Measurements from ENCODE around the gene CMIP. TPM values are rescaled to one million over a fixed set of nuclear protein-coding genes. Genes with fewer than 3 reads are reported as not detected.
A peak's percentile ranks its signal among the peaks of the same experiment; 100 is the strongest.

CMIP gene
- total RNA-seq, 5 donors from 2014 or later (not counting 1 experiment from before 2014, with no cell fraction given) = 39.8 to 55.9 (median 42.6) TPM

DNA sequence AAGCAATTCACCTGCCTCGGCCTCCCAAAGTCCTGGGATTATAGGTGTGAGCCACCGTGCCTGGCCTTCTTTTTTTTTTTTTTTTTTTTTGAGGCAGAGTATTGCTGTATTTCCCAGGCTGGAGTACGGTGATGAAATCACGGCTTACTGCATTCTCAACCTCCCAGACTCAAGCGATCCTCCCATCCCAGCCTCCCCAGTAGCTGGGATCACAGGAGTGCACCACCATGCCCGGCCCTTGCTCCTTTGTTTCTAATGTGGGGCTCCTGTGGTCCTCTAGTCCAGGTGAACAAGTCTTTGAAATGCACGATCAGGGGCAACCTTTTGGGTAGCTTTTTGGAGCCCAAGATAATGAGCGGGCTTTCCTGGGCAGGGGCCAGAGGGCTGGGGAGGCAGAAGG, 23.2 kb downstream of the CMIP start:
- H3K27me3 ChIP-seq (replicated peaks in 1 of 2; ENCODE audit: control insufficient read depth in 2 of 2, extremely low read depth in 1 of 2, insufficient read depth in 2 of 2, low read length in 1 of 2) = no peaks in the 10 kb centered on the region
- H3K9me3 Mint-ChIP-seq = no peaks in the 10 kb centered on the region
- ChIA-PET POLR2A (no interaction called here), CTCF (no interaction called here)
- ATAC-seq (replicated peaks in 1 of 4) (no peak), DNase-seq (no peak)
- WGBS (ENCODE audit: insufficient coverage) = 95% methylated on average over 2 of the region's 8 CpGs
- no peaks in the 10 kb centered on the region for H3K9me3 ChIP-seq
- H3K4me3 ChIP-seq (ENCODE audit: control insufficient read depth in 1 of 2, extremely low read depth in 1 of 2, low read length in 1 of 2) = no peak overlapping the region
- H3K27ac ChIP-seq (ENCODE audit: low read length) = no peak overlapping the region
- peaks cover 1 to 7% of the 10 kb centered on the region in 2 donors for H3K36me3 ChIP-seq (ENCODE audit: control insufficient read depth in 2 of 2, extremely low read depth in 1 of 2, insufficient read depth in 1 of 2, low read length in 1 of 2)
- no peaks in the 10 kb centered on the region for H3K27me3 Mint-ChIP-seq
- peak overlapping the region; percentile 95 to 98 for H3K27ac Mint-ChIP-seq
- H3K4me3 Mint-ChIP-seq = peak overlapping the region in 1 of 3 donors; percentile 89
- peaks cover 47 to 69% of the 10 kb centered on the region in 2 experiments for H3K4me1 ChIP-seq (ENCODE audit: control insufficient read depth in 1 of 2, extremely low read depth in 1 of 2, insufficient read depth in 2 of 2, low read length in 2 of 2)
- peaks cover 7% of the 10 kb centered on the region for H3K36me3 Mint-ChIP-seq
- H3K4me1 Mint-ChIP-seq = peaks cover 82 to 88% (median 85%) of the 10 kb centered on the region in 3 donors

GRCh38 chr16:81468269-81468902, 23.8 kb downstream of the CMIP start:
- H3K4me3 Mint-ChIP-seq = peak overlapping the region in 2 of 3 donors; percentile 13 to 89
- ATAC-seq (replicated peaks in 1 of 4) = no peak
- peak overlapping the region; percentile 95 to 98 for H3K27ac Mint-ChIP-seq
- H3K27me3 Mint-ChIP-seq = no peaks in the 10 kb centered on the region
- no peak for DNase-seq
- peaks cover 7% of the 10 kb centered on the region for H3K36me3 Mint-ChIP-seq
- Histone ChIP-seq H3K4me1 (ENCODE audit: control insufficient read depth in 1 of 2, extremely low read depth in 1 of 2, insufficient read depth in 2 of 2, low read length in 2 of 2) (peaks cover 47 to 73% of the 10 kb centered on the region in 2 experiments), H3K9me3 (no peaks in the 10 kb centered on the region), H3K27ac (ENCODE audit: low read length) (peak overlapping the region; percentile 76), H3K36me3 (ENCODE audit: control insufficient read depth in 2 of 2, extremely low read depth in 1 of 2, insufficient read depth in 1 of 2, low read length in 1 of 2) (peaks cover 5 to 6% of the 10 kb centered on the region in 2 donors), H3K4me3 (ENCODE audit: control insufficient read depth in 1 of 2, extremely low read depth in 1 of 2, low read length in 1 of 2) (no peak overlapping the region), H3K27me3 (replicated peaks in 1 of 2; ENCODE audit: control insufficient read depth in 2 of 2, extremely low read depth in 1 of 2, insufficient read depth in 2 of 2, low read length in 1 of 2) (no peaks in the 10 kb centered on the region)
- peaks cover 86 to 89% (median 89%) of the 10 kb centered on the region in 3 donors for H3K4me1 Mint-ChIP-seq
- ChIA-PET POLR2A (no interaction called here), CTCF (interaction anchor here in 1 of 2 donors (0.5 kb wide), 1 partner anchor 31 kb away, joined by 3 read pairs; no protein-coding TSS in a partner anchor)
- no peaks in the 10 kb centered on the region for H3K9me3 Mint-ChIP-seq
- 97% methylated on average over 17 of the region's 19 CpGs for WGBS (ENCODE audit: insufficient coverage)

GRCh38 chr16:81469183-81469677, 24.6 kb downstream of the CMIP start:
- Mint-ChIP-seq H3K36me3 (peaks cover 7% of the 10 kb centered on the region), H3K27me3 (no peaks in the 10 kb centered on the region), H3K4me3 (peak overlapping the region; percentile 68 to 89 (median 70)), H3K9me3 (no peaks in the 10 kb centered on the region), H3K4me1 (peaks cover 85 to 91% (median 90%) of the 10 kb centered on the region in 3 donors), H3K27ac (peak overlapping the region; percentile 95 to 98)
- Histone ChIP-seq H3K27ac (ENCODE audit: low read length) (peak overlapping the region; percentile 76), H3K4me3 (ENCODE audit: control insufficient read depth in 1 of 2, extremely low read depth in 1 of 2, low read length in 1 of 2) (peak overlapping the region in 1 of 2 donors; percentile 25), H3K36me3 (ENCODE audit: control insufficient read depth in 2 of 2, extremely low read depth in 1 of 2, insufficient read depth in 1 of 2, low read length in 1 of 2) (peaks cover 6 to 11% of the 10 kb centered on the region in 2 donors), H3K4me1 (ENCODE audit: control insufficient read depth in 1 of 2, extremely low read depth in 1 of 2, insufficient read depth in 2 of 2, low read length in 2 of 2) (peaks cover 50 to 78% of the 10 kb centered on the region in 2 experiments), H3K9me3 (no peaks in the 10 kb centered on the region), H3K27me3 (replicated peaks in 1 of 2; ENCODE audit: control insufficient read depth in 2 of 2, extremely low read depth in 1 of 2, insufficient read depth in 2 of 2, low read length in 1 of 2) (no peaks in the 10 kb centered on the region)
- WGBS (ENCODE audit: insufficient coverage) = 60% methylated on average over 3 of the region's 4 CpGs
- DNase-seq (peak in 3 of 35 experiments; percentile 11 to 39 (median 33)), ATAC-seq (replicated peaks in 1 of 4) (peak in 3 of 4 experiments; percentile 6 to 10 (median 6))
- ChIA-PET CTCF (interaction anchor here in 1 of 2 donors (1.0 kb wide), 1 partner anchor 55 kb away, joined by 5 read pairs; no protein-coding TSS in a partner anchor), POLR2A (interaction anchor here in 1 of 2 donors (0.6 to 1.0 kb wide), 3 partner anchors 10 to 274 kb away, joined by 3 to 4 read pairs (median 3); no protein-coding TSS in a partner anchor)

DNA sequence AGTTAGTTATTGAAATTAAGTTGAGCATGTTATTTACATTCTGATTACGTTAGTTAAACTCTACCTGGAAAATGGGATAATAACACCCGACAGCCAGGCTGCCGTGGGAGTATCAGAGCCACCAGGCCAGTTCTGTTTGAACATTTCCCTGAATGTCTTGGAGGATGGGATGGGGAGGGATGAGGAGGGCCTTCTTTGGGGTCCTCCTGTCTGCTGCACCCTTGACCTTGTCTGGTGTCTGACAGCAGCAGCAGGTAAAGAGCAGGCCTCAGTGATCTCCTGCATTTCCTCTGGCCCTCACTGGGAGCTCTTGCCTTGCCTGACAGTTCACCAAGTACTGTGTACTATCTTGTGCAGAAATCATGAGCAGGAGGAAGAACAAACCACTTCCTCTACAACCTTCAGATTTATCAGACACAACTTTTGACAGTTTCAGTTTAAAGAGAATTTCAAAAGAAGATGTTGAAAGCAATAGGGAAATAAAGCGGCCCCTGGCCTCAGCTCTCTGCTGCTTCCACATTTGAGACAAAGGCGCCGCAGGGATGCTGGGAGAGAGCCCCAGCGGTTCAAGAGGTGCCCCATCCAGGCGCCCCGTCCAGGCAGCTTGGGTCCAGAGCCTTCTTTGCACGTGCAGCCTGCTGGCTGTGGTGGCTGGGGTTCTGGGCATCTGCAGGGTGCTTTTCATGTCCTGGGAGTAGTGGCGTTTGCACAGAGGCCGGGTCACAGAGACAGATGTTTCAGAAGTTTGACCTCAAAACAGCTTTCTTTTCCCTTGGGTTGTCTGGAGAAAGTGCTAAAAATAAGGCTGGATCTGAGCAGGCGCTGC, 25.3 kb downstream of the CMIP start:
- Histone ChIP-seq H3K4me3 (ENCODE audit: control insufficient read depth in 1 of 2, extremely low read depth in 1 of 2, low read length in 1 of 2) (peak overlapping the region; percentile 39 to 58), H3K27ac (ENCODE audit: low read length) (peak overlapping the region; percentile 76), H3K27me3 (replicated peaks in 1 of 2; ENCODE audit: control insufficient read depth in 2 of 2, extremely low read depth in 1 of 2, insufficient read depth in 2 of 2, low read length in 1 of 2) (no peaks in the 10 kb centered on the region), H3K4me1 (ENCODE audit: control insufficient read depth in 1 of 2, extremely low read depth in 1 of 2, insufficient read depth in 2 of 2, low read length in 2 of 2) (peaks cover 50 to 79% of the 10 kb centered on the region in 2 experiments), H3K9me3 (no peaks in the 10 kb centered on the region), H3K36me3 (ENCODE audit: control insufficient read depth in 2 of 2, extremely low read depth in 1 of 2, insufficient read depth in 1 of 2, low read length in 1 of 2) (peaks cover 6 to 11% of the 10 kb centered on the region in 2 donors)
- H3K4me3 Mint-ChIP-seq = peak overlapping the region; percentile 68 to 89 (median 70)
- POLR2A ChIA-PET = interaction anchor here (0.5 to 1.0 kb wide), 6 partner anchors 9 to 273 kb away, joined by 3 to 7 read pairs (median 4); no protein-coding TSS in a partner anchor
- peaks cover 6% of the 10 kb centered on the region for H3K36me3 Mint-ChIP-seq
- no peaks in the 10 kb centered on the region for H3K9me3 Mint-ChIP-seq
- peak overlapping the region; percentile 95 to 98 for H3K27ac Mint-ChIP-seq
- CTCF ChIA-PET = interaction anchor here (0.5 to 1.2 kb wide), 4 partner anchors 19 to 403 kb away, joined by 3 to 5 read pairs (median 4); no protein-coding TSS in a partner anchor
- peak in 34 of 35 experiments; percentile 13 to 72 (median 34) for DNase-seq
- H3K27me3 Mint-ChIP-seq = no peaks in the 10 kb centered on the region
- 4% methylated on average over 12 of the region's 13 CpGs for WGBS (ENCODE audit: insufficient coverage)
- ATAC-seq (replicated peaks in 1 of 4) = peak; percentile 96 to 99 (median 98)
- H3K4me1 Mint-ChIP-seq = peaks cover 78 to 89% (median 86%) of the 10 kb centered on the region in 3 donors

GRCh38 chr16:81470796-81471636, 26.4 kb downstream of the CMIP start:
- 98% methylated on average over 5 of the region's 9 CpGs for WGBS (ENCODE audit: insufficient coverage)
- Histone ChIP-seq H3K27ac (ENCODE audit: low read length) (peak overlapping the region; percentile 76), H3K4me3 (ENCODE audit: control insufficient read depth in 1 of 2, extremely low read depth in 1 of 2, low read length in 1 of 2) (peak overlapping the region in 1 of 2 donors; percentile 58), H3K9me3 (no peaks in the 10 kb centered on the region), H3K36me3 (ENCODE audit: control insufficient read depth in 2 of 2, extremely low read depth in 1 of 2, insufficient read depth in 1 of 2, low read length in 1 of 2) (peaks cover 6 to 11% of the 10 kb centered on the region in 2 donors), H3K27me3 (replicated peaks in 1 of 2; ENCODE audit: control insufficient read depth in 2 of 2, extremely low read depth in 1 of 2, insufficient read depth in 2 of 2, low read length in 1 of 2) (no peaks in the 10 kb centered on the region), H3K4me1 (ENCODE audit: control insufficient read depth in 1 of 2, extremely low read depth in 1 of 2, insufficient read depth in 2 of 2, low read length in 2 of 2) (peaks cover 48 to 72% of the 10 kb centered on the region in 2 experiments)
- ChIA-PET CTCF (interaction anchor here in 1 of 2 donors (1.2 kb wide), 1 partner anchor 20 kb away, joined by 4 read pairs; no protein-coding TSS in a partner anchor), POLR2A (interaction anchor here in 1 of 2 donors (0.5 kb wide), 1 partner anchor 19 kb away, joined by 7 read pairs; no protein-coding TSS in a partner anchor)
- no peaks in the 10 kb centered on the region for H3K9me3 Mint-ChIP-seq
- no peak for ATAC-seq (replicated peaks in 1 of 4)
- DNase-seq = no peak
- H3K27me3 Mint-ChIP-seq = no peaks in the 10 kb centered on the region
- H3K4me1 Mint-ChIP-seq = peaks cover 77 to 89% (median 87%) of the 10 kb centered on the region in 3 donors
- H3K36me3 Mint-ChIP-seq = peaks cover 11% of the 10 kb centered on the region
- peak overlapping the region; percentile 68 to 89 (median 70) for H3K4me3 Mint-ChIP-seq
- peak overlapping the region; percentile 95 to 98 for H3K27ac Mint-ChIP-seq

Measured in T-cell (primary cell).